Myocyte (in vitro differentiated cells): ENCODE results near the gene ECE1. TPM values are rescaled to one million over a fixed set of nuclear protein-coding genes. Genes with fewer than 3 reads are reported as not detected.
A peak's percentile ranks its signal among the peaks of the same experiment; 100 is the strongest.

Experiments
- DNase-seq: peaks from one replicate; pipeline ENCODE4 v3.0.0-alpha.2; 2012; ENCODE audit warnings: low read depth
- total RNA-seq: library from RNA; depleted of rRNA; stranded (reverse); fragments of >200 nt; gene quantifications from 2 replicates; pipeline ENCODE4 v1.2.3, GENCODE V29; 2014

The ECE1 gene
- total RNA-seq, 1 donor from 2014 or later, result 15.9 TPM

DNA sequence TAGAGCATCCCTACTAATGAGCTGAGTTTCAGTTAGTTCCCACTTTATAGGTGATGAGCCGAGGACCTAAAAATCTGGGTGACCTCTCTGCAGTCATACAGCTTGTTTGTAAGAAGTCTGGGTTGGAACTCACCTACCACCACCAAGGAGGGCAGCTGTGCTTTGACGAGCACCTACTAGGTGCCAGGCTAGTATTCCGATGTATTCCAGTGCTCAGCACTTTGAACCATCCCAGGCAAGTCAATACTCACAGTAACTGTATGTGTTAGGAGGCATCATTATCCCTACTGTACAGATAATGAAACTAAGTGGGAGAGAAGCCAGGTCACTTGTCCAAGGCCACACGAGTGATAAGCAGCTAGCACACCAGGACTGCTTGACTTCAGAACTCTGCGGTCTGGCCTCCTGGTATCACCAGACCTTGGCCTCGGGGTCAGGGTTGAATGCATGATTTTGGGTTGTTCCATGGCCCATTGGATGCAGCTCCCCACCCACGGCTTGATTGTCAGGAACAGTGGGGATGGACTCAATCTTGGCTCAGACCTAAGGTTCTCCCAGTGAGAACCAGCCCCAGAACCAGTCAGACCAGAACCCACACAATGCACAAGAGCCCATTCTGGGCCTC is 20.7 kb downstream of the ECE1 start:
- DNase-seq, result no peak

DNA sequence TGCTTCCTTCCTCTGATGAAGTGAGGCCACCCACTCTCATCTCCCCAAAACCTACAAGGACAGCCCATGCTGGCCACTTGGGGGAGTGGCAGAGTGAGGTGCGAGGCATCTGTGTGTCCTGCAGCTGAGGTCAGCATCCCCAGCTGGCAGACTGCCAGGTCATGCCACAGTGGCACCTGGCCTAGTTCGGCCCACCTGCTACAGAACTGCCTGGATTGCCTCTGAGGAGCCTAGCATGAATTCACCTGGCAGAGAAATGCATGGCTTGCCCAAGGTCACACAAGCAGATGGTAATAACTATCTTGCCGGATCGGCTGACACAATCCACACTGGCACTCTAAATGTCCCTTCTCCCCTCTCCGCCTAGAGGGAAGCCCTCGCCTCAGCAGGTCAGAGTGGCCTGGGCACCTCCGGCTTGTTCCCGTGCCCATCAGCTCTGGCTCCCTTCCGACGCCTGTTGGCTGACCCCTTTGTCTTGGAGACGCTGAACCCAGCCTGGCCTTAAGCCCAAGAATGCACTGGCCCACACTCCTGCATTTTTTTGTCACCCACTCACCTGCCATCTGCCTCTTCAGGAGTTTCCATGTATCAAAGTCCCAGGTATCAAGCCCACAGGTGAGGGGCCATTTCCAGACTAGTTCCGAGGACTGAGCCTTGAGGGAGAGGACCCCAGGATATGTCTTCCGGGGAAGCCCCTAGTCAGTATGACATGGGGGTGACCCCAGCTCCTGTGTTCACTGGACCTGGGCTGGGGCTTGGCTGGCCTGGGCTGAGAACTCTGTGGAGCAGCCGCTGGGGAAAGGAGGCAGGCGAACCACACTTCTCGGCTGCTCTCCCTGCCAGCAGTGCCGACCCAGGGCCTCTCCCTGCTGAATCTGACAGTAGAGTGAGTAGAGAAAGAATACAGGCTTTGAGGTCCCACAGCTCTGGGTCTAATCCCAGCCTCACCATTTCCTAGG is 21.7 kb downstream of the ECE1 start:
- no peak for DNase-seq

DNA sequence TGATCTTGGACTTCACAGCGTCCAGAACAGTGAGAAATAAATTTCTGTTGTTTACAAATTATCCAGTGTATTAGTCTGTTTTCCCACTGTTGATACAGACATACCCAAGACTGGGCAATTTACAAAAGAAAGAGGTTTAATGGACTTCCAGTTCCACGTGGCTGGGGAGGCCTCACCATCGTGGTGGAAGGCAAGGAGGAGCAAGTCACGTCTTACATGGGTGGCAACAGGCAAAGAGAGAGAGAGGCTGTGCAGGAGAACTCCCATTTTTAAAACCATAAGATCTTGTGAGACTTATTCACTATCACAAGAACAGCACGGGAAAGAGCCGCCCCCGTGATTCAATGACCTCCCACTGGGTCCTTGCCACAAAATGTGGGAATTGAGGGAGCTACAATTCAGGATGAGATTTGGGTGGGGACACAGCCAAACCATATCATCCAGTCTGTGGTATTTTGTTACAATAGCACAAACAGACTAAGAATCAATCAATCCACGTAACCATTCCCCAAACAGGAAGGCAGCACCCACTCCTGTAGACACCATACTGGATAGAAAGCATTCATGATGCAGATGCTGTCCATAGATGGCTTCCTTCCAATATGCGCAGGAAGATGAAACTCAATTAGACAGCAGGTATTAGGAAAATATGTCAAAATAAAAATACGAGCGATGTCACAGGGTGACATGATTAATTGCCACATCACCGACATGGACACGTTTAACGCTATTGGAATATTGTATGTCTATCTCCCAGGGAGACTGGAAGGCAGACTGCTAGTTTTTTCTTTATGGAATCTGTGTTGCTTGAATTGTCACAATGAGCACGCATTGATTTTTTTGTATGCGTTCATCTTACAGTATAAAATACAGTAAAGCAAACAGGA is 22.8 kb downstream of the ECE1 start:
- no peak for DNase-seq

DNA sequence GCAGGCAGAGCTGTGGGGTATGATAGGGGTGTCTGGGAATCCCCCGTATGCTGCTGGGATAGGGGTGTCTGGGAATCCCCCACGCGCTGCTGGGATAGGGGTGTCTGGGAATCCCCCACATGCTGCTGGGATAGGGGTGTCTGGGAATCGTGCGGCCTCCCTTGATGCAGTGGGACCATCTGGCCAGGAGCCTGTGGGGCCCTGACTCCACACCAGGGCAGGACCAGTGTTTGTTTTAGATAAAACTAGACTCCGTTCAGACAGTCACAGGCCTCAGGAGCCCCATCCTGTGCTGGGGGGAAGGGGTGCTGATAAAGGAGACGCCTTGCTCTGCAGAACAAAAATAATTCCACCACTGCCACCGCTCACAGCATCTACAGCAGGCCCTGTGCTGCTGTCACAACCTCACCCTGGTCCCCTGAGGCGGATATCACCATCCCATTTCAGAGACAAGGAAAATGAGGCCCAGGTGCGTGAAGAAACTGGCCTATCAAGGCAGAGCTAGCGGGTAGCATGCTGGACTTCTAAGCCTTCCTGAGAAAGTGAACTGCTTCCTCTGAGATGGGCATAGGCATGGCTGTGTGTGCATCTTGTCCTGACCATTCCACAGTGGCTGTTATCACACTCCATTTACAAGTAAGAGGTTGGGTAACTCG is 24.0 kb downstream of the ECE1 start:
- no peak for DNase-seq

DNA sequence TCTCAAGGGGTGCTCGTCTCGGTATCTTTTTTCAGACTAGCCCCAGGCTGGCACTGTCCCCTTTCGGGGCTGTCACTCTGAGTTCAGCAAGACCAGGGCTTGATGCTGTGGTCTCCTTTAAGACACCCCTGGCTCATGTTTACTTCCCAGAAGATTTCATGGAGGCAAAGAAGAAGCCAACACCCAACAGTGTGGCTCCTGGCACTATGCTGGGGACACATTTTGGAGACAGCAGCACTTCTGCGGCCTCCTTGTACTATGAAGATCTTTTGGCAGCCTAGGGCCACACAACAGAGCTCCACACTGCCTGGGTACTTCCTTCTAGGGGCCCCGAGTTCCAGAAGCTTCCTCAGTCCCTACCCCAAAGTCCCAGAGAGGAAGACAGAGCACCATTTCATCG is 24.6 kb downstream of the ECE1 start:
- DNase-seq, result no peak

DNA sequence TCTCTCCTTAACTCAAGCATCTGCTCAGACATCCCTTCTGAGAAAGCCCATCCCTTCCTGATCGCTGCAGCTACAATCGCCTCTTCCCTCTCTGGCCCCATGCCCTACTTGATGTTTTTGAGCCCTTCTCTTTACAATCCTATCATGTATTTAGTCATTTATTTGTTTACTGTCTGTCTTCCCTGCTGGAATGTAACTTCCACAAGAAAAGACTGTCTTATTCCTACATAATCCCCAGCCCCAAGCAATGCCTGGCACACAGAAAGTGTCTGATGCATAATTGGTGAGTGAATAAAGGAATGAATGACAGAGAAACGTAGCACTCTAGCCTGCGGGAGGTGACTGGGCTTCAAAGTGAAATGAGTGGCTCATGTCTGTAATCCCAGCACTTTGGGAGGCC is 25.4 kb downstream of the ECE1 start:
- no peak for DNase-seq

DNA sequence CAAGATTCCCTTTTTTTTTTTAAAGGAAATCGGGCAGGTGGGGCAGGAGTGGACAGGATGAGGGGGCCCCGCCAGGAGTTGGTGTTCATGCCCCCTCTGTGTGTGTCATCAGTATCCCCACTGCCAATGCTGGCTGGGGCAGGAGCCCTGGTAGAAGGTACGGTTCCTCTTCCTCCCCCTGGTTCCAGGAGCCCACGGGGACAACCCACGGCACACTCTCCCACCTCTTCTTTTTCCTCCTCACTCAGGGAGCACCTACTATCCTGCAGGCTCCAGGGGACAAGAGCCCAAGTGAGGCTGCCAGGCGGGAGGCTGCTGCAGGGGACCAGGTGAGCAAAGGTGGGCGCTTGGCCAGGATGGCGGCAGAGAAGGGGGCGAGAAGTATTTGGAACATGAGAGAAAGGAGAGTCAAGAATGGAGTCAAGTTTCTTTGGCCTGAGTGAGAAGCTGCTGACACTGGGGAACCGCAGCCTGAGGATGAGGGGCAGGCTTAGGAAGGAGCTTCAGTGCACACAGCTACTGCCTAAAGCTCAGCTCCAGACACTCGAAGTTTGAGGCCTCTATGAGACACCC is 26.5 kb downstream of the ECE1 start:
- no peak for DNase-seq

DNA sequence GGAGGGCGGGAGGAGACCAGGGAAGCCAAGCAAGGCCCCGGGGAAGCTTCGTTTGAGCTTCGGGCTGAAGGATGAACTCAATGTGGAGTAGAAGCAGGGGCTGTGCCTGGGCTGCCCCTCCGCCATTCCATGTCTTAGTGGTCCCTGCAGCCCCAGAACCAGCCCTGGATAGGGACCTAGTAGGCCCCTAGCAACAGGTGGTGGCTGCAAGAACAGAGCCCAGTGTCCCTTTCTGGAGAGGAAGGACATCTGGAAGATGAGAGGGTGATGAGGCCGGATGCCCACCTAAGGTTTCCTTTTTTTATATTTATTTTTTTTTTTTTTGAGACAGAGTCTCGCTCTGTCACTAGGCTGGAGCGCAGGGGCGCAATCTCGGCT is 27.2 kb downstream of the ECE1 start:
- DNase-seq, result no peak

DNA sequence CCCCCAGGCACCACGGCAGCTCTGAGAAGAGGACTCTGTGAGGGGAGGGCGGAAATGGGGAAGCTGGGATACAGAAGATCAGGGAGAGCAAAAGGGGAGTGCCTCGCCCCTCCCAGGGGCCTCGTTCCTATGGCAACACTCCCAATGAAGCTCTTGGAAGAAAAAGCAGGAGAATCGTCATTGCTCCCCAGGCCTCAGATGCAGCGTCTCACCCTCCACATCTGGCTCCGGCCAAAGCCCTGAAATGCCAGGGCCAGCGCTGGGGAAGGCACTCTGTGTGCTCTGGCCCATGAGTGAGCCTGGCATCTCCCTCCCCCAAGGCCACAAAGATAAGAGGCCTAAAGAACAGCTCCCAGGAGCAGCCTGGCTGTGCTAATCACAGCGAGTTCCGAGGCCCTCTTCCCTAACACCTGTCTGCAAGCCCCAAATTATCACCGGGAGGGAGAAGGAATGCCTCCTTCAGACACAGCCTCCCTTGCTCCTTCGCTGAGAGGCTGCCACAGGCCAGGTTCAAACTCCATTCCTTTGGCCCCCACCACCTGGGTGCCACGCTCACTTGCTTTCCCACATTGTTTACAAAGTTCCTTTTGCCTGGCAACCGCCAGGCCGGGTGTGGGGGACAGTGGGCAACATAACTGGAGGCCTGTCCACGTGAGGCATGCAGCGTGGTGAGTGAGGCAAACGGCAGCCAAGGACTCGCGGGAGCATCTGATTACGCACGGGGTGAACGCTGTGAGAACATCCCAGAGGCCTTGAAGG is 27.8 kb downstream of the ECE1 start:
- DNase-seq, result peak; percentile 78

DNA sequence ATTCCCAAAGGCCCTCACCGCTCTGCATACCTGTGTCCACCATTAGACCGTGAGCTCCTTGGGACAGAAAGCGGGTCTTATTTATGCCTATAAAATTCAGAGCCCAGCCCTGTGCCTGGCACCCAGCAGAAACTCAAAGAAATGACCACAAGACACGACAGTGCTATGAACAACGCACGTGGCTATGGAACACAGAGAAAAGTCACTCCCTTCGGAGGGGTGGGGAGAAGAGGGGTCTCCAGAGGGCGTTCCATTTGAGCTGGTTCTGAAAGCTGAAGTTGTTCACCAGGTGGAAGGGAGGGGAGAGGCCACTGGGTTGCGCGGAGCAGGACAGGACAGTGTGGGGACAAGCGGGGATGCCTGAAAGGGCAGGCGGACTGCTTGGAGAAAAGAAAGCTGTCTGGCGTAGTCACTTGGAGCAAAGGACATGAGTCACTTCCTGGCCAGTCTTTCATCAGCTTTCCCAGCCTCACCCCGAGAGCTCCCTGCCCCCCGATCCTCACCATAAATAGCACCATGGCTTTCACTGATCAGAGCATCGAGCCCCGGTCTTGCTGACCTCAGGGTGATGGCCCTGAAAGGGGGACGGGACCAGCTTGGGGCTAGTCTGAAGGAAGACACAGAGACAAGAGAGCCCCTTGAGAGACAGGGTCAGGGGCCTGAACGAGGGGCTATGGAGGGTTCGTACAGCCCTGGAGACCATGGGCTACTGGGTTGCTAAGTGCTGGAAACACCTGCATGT is 28.5 kb downstream of the ECE1 start:
- DNase-seq, result peak; percentile 88

DNA sequence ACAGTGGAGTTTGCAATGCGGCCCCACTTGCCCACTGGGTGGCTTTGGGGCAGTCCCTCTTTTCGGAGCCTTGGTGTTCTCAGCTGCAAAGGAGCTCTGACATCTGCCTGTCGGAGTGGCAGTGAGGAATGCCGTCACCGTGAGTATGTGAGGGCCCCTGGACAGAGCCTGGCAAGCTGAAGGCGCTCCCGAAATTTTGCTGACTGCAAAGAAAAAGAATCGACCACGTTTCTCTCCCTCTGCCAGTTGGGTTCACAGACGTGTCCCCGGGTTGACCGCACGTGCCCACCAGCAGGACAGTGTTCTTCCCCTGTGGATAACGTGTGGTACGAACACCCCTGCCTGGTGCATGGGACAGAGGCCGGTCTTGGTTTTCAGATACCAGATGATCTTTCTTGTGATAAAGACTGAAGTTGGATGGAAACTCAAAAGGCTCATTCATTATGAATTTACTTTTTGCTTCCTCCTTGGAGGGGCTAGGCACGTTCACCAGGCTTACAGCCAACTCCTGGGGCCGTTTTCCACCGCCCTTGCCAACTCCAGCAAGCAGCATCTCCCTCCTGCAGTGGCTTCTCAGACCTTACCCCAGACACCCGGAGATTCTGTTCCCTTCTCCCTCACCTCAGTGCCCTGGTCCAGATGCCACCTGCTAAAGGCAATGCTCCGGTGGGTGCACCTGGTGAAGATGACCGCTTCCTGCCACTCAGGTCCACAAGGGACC is 29.7 kb downstream of the ECE1 start:
- DNase-seq, result no peak

DNA sequence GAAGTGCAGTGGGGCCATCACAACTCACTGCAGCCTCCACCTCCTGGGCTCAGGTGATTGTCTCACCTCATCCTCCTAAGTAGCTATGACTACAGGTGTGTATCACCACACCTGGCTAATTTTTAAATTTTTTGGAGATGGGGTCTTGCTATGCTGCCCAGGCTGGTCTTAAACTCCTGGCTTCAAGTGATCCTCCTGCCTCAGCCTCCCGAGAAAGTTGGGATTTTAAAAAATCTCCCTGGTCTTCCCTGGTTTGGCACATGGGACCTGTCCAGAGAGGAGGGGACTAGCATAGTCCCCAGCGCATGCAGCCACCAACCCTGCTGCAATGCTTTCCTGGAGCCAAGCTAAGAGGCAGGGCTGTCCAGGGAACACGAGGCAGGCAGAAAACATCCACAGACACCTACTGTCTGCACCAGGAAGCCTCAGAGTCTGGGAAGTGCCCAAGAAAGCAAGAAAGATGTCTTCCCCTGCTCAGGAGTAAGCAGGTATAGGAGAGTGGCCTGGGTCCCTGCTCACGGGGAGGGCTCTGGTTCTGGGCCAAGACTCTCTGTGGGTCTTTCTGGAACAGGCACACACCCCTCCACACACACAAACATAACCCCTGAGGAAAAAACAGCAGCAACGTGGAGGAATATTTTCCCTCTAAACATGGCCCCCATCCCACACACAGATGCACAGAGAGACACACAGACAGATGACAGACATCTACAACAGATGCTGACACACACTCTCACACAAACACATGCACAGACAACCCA is 30.8 kb downstream of the ECE1 start:
- DNase-seq, result no peak

DNA sequence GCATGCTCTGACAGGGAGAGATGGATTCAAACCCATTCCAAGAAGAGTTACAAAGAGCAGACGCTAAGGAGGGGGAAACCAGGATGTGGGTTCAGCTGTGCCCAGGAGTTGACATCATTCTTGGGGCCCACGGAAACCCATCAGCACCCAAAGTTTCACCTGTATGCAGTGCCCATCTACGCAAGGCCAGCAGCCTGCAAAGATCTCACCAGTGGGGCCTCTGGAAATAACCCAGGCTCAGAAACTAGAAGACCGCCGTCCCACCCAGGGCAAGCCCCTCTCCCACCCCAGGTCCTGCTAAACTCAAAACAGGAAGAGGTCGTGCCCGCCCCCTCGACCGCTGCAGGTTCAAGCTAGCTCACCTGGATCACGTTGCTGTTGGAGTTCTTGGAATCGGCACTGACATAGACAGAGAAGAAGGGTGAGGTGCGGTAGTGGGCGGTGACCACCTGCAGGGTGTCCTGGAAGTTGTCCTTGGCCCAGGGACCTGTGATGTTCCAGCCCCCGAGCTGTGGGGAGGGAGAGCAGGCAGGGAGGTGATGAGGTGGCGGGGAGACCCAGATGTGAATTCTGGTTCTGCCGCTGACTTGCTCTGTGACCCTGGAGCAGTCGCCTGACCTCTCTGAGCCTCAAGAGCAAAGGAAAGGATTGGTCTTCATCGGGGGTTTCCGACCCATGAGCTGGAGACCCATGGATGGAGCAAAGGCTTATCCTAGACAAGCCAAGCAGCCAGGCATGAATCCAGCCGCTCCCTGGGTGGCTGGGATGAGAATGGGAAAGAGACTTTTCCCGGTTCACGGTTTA is 31.7 kb downstream of the ECE1 start:
- DNase-seq, result no peak

DNA sequence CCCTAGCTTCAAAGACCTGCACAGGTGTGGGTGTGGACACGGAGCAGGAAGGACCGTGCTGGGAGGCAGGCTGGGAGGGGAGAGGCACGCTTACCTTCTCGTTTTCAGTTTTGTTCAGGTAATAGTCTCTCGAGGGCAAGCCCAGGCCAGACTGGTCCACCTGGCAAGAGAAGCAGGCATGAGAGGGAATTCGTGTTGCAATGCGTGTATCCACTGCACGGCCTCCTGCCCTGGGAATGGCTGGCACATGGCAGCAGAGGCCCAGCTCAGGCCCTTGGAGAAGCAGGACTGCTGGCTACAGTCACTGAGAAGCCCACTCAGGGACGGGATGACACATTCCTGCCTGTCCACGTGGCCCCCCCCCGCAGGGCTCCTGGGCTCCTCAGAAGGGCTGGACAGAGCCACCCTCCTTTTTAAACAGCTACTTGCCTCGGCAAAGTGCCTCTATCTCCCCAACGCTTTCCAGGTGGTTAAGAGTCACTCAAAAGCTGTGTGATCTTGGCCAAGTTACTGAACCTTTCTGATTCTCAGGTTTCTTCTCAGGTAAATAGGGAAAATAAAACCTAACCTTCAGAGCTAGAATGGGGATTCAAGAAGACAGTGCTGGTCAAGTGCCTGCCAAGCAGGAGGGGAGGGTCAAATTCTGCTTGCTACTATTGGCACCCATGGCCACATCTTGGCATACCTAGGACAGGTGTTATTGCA is 32.7 kb downstream of the ECE1 start:
- no peak for DNase-seq

DNA sequence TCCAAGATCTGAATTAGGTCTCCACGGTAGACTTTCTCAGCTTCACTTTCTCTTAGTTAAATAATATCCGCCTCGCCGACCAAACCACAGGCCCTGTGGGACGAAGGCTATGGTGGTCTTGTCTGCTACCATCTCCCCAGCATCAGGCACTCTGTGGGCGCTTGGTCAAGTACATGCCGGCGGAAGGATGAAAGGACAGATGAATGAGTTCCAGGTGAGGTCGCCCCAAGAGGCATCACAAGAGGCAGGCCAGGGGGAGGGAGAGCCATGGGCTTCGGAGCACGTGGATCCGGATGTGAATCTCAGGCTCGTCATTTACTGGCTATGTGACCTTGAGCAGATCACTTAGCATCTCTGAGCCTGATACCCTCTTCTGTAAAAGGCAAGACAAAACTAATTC is 33.5 kb downstream of the ECE1 start:
- no peak for DNase-seq

DNA sequence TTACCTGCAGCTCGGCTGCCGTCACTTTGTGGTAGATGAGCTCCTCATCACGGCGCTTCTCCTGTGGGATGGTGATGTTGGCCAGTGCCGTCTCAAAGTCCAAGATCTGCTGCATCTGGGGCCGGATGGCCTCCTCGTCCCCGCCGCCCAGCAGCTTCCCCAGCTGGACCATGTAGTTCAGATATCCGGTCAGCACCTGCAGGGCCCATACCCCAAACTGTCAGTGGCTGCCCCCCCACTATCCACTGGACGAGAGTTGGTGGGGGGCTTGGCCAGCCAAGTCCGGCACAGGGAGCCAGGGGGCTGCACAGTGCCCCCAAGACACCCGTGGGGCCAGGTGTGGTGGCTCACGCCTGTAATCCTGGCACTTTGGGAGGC is 34.3 kb downstream of the ECE1 start:
- DNase-seq, result no peak
